Measurements from ENCODE around the gene AUTS2.
"Not testable (repeated sequence)": the region's sequence is repeated elsewhere in the genome, so short reads cannot be mapped to it uniquely, and the experiment has no call there.

AUTS2 gene

GRCh38 chr7:70590126-70590854, 992.0 kb downstream of the AUTS2 start:
- DNase-seq, result no peak
- Histone ChIP-seq H3K36me3 (no peaks in the 10 kb centered on the region), H3K27me3 (peaks cover 0 to 5% of the 10 kb centered on the region in 2 donors), H3K9me3 (no peaks in the 10 kb centered on the region), H3K27ac (no peak overlapping the region), H3K4me3 (no peak overlapping the region), H3K4me1 (peaks cover 0 to under 1% (median 0%) of the 10 kb centered on the region in 4 donors)
- TF ChIP-seq CTCF (IDR thresholded peaks at IDR 0.05), result no peak
- intact Hi-C loops (cut with DNase I; ENCODE audit: low total_unique reads), result no loop called here

DNA sequence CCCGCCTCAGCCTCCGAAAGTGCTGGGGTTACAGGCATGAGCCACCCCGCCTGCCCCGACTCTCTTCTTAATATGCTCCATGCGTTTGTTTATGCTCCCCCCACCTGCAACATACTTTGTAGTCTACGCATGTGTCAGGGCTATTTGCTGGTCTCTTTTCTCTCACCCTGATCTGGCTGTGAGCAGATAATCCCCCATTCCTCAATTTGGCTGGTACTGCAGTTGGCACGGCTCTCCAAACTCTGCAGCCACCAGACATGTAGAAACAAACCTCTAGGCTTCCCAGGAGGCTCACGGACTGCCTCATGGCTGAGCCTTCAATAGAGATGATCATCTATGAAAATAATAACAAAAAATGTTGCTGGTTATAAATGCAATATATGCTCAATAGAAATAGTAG, 993.4 kb downstream of the AUTS2 start:
- Histone ChIP-seq H3K4me3 (no peak overlapping the region), H3K9me3 (no peaks in the 10 kb centered on the region), H3K27me3 (peaks cover 0 to 17% of the 10 kb centered on the region in 2 donors), H3K36me3 (no peaks in the 10 kb centered on the region), H3K4me1 (peaks cover 0 to 14% (median 8%) of the 10 kb centered on the region in 4 donors), H3K27ac (no peak overlapping the region)
- no peak for TF ChIP-seq CTCF (IDR thresholded peaks at IDR 0.05)
- DNase-seq, result no peak
- intact Hi-C loops (cut with DNase I; ENCODE audit: low total_unique reads), result no loop called here

DNA sequence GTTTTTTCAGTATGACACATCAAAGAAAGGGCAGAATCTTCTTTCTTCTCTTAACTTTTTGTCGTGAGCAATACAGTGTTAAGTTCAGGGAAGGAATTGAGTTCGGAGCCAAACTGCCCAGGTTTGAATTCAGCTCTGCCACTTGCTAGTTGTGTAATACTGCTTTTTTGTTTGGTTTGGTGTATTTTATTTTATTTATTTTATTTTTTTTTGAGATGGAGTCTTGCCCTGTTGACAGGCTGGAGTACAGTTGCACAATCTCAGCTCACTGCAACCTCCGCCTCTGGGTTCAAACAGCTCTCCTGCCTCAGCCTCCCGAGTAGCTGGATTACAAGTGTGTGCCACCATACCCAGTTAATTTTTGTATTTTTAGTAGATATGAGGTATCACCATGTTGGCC, 993.9 kb downstream of the AUTS2 start:
- DNase-seq, result no peak
- peaks cover 0 to 14% (median 8%) of the 10 kb centered on the region in 4 donors for H3K4me1 ChIP-seq
- intact Hi-C loops (cut with DNase I; ENCODE audit: low total_unique reads), result no loop called here

GRCh38 chr7:70594170-70594569, 995.9 kb downstream of the AUTS2 start:
- H3K9me3 ChIP-seq, result no peaks in the 10 kb centered on the region
- peaks cover 0 to 37% of the 10 kb centered on the region in 2 donors for H3K27me3 ChIP-seq
- no peak overlapping the region for H3K4me3 ChIP-seq
- intact Hi-C loops (cut with DNase I; ENCODE audit: low total_unique reads), result no loop called here
- H3K27ac ChIP-seq, result no peak overlapping the region
- no peak for DNase-seq
- H3K4me1 ChIP-seq, result peaks cover 0 to 14% (median 8%) of the 10 kb centered on the region in 4 donors
- H3K36me3 ChIP-seq, result no peaks in the 10 kb centered on the region
- no peak for TF ChIP-seq CTCF (IDR thresholded peaks at IDR 0.05)

More for the DNA sequence above, 993.9 kb downstream of the AUTS2 start:
- TF ChIP-seq CTCF (IDR thresholded peaks at IDR 0.05), result no peak
- Histone ChIP-seq H3K27ac (no peak overlapping the region), H3K4me3 (no peak overlapping the region), H3K9me3 (no peaks in the 10 kb centered on the region), H3K27me3 (peaks cover 0 to 21% of the 10 kb centered on the region in 2 donors), H3K36me3 (no peaks in the 10 kb centered on the region)

GRCh38 chr7:70594885-70595284, 996.6 kb downstream of the AUTS2 start:
- H3K9me3 ChIP-seq; DNase-seq; intact Hi-C loops (cut with DNase I; ENCODE audit: low total_unique reads); H3K36me3 ChIP-seq; H3K4me3 ChIP-seq; H3K27ac ChIP-seq: not testable (repeated sequence)
- peaks cover 0 to 37% of the 10 kb centered on the region in 2 donors for H3K27me3 ChIP-seq
- peaks cover 0 to 14% (median 8%) of the 10 kb centered on the region in 4 donors for H3K4me1 ChIP-seq

DNA sequence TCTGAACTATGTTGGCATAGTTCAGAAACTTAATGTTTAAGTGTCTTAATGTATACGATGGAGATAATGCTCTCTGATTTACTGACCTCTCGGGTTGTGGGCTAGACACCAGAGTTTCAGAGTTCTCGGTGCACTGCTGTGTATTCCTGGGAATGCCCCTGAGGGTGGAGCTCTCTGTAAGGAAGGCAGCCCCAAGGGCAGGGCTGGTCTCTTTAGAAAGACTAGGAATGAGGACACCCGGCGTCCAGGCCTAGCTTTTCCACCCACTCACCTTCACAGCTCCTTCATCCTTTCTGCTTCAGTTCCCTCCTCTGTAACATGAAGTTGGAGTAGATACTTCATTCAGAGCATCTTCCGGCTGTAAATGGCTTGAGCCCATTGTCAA, 997.1 kb downstream of the AUTS2 start:
- Histone ChIP-seq H3K9me3 (no peaks in the 10 kb centered on the region), H3K27ac (no peak overlapping the region), H3K36me3 (no peaks in the 10 kb centered on the region), H3K4me1 (peaks cover 0 to 14% (median 8%) of the 10 kb centered on the region in 4 donors), H3K27me3 (peaks cover 0 to 37% of the 10 kb centered on the region in 2 donors), H3K4me3 (no peak overlapping the region)
- TF ChIP-seq CTCF (IDR thresholded peaks at IDR 0.05), result no peak
- DNase-seq, result no peak
- intact Hi-C loops (cut with DNase I; ENCODE audit: low total_unique reads), result no loop called here
